Heart left ventricle (tissue), 16 donors: Measurements from ENCODE around the gene BARX1. TPM values are rescaled to one million over a fixed set of nuclear protein-coding genes. Genes with fewer than 3 reads are reported as not detected.

Experiments
- ATAC-seq, 4 donors: fragments of 200-7000 bp; cut with Tn5 transposase; one replicate each; pipeline ENCODE4 v1.9.1; 2020 to 2022; ENCODE audit warnings: moderate library complexity in 4 of 4, mild to moderate bottlenecking in 3 of 4, moderate number of reproducible peaks in 1 of 4
- DNase-seq, 5 donors: peaks; one replicate each; pipeline ENCODE4 v3.0.0-alpha.2; 2020
- H3K27ac ChIP-seq, 12 donors: fragments of 200-600 bp; sonication (generic) in 4 of 12; one replicate each; pipeline versions ENCODE4 v1.5.0 to v1.8.0; 2016 to 2022; ENCODE audit warnings: mild to moderate bottlenecking in 2 of 12
- H3K27me3 ChIP-seq, 9 donors: fragments of 200-600 bp; sonication (generic) in 2 of 9; one replicate each; pipeline versions ENCODE4 v1.5.1 to v1.8.0; 2016 to 2022; ENCODE audit warnings: mild to moderate bottlenecking in 3 of 9
- H3K36me3 ChIP-seq, 9 donors: fragments of 200-600 bp; sonication (generic) in 2 of 9; one replicate each; pipeline versions ENCODE4 v1.5.0 to v1.8.0; 2018 to 2022; ENCODE audit warnings: mild to moderate bottlenecking in 2 of 9
- H3K4me1 ChIP-seq, 12 donors: fragments of 200-600 bp; sonication (generic) in 4 of 12; one replicate each; pipeline versions ENCODE4 v1.5.0 to v1.8.0; 2016 to 2022; ENCODE audit warnings: mild to moderate bottlenecking in 3 of 12
- H3K4me3 ChIP-seq, 12 donors: fragments of 200-600 bp; sonication (generic) in 4 of 12; one replicate each; pipeline versions ENCODE4 v1.5.0 to v1.8.0; 2017 to 2022; ENCODE audit warnings: mild to moderate bottlenecking in 9 of 12, moderate library complexity in 4 of 12
- H3K9me3 ChIP-seq, 12 donors: fragments of 200-600 bp; sonication (generic) in 4 of 12; one replicate each; pipeline versions ENCODE4 v1.5.0 to v1.8.0; 2016 to 2022; ENCODE audit warnings: mild to moderate bottlenecking in 1 of 12
- POLR2A ChIP-seq, 2 donors: fragments of 450-650 bp; IDR thresholded peaks; one replicate each; pipeline ENCODE4 v1.6.1; 2017; ENCODE audit warnings: antibody characterized with exemption in 2 of 2, mild to moderate bottlenecking in 2 of 2, moderate library complexity in 2 of 2
- WGBS, 4 donors: extraction: QIAGEN DNeasy Blood & Tissue Kit in 2 of 4; methylation state at CpG; one replicate each; pipeline versions ENCODE4 v1.1.5 to v1.1.7; 2013 to 2018; 5-methylcytosine and 5-hydroxymethylcytosine counted together
- intact Hi-C, 10 donors: fragments of 100-400 bp; cut with DNase I; formaldehyde crosslinking; loops; one replicate each; pipeline versions ENCODE4 v1.11.1 to v1.14.2; 2022
- polyA plus RNA-seq, 2 donors: library from polyadenylated mRNA; stranded (reverse); fragments of 200-250 nt; gene quantifications; one replicate each; pipeline ENCODE4 v1.2.3, GENCODE V29; 2013
- total RNA-seq, 9 donors: library from RNA; depleted of rRNA in 2 of 9; stranded (reverse); fragments of >200 nt in 2 of 9; fragmentation: NEBNext Ultra II Directional in 3 of 9; extraction: Animal tissue kit (Norgen Biotek cat#: 25700) in 3 of 9; gene quantifications; one replicate each; pipeline versions ENCODE4 v1.1.0 to v1.2.4, GENCODE V29; 2016 to 2023
- TF ChIP-seq, protein P1 (sequence below), 12 donors: fragments of 200-600 bp; sonication (generic) in 4 of 12; IDR thresholded peaks; one replicate each; pipeline versions ENCODE4 v1.5.0 to v1.8.0; 2018 to 2022; ENCODE audit warnings: antibody characterized with exemption in 12 of 12, mild to moderate bottlenecking in 5 of 12
- donor health status: ischemic (EF 13 %, LVEDD 7.1; RV severe dilation, severe dysfunction).
- donor health status: healthy with polysubstance abuse.
- donor health status: DM: no; HTN: yes; CAD: no.
- donor health status: DM: no; HTN: no; CAD: no.
- donor health status: ischemic (EF 25% LVEDD 6.9; RV normal size, moderate dysfunction).
- donor health status: ischemic (EF 25% LVEDD 5.7; RV mildly dilated, moderate dysfunction).
- donor health status: healthy.
- donor health status: DM: yes; HTN: yes; CAD: no.
- donor health status: ischemic (EF 35%, LVEDD 5.7; RV mildly dilated, moderate dysfunction).
- donor health status: nonischemic (EF 11% LVEDD 7.7; RV severe dilation, severe dysfunction).
- donor health status: DM: yes; HTN: yes; CAD: no.
- donor health status: PGD.
- donor health status: ischemic (EF 29% LVEDD 5.4; RV normal size, mild dysfunction).
- donor health status: nonischemic (EF 23%, LVEDD 6.1; RV moderate dilation, normal function).

BARX1 gene
- total and polyA plus RNA-seq, 11 donors: not detected

DNA sequence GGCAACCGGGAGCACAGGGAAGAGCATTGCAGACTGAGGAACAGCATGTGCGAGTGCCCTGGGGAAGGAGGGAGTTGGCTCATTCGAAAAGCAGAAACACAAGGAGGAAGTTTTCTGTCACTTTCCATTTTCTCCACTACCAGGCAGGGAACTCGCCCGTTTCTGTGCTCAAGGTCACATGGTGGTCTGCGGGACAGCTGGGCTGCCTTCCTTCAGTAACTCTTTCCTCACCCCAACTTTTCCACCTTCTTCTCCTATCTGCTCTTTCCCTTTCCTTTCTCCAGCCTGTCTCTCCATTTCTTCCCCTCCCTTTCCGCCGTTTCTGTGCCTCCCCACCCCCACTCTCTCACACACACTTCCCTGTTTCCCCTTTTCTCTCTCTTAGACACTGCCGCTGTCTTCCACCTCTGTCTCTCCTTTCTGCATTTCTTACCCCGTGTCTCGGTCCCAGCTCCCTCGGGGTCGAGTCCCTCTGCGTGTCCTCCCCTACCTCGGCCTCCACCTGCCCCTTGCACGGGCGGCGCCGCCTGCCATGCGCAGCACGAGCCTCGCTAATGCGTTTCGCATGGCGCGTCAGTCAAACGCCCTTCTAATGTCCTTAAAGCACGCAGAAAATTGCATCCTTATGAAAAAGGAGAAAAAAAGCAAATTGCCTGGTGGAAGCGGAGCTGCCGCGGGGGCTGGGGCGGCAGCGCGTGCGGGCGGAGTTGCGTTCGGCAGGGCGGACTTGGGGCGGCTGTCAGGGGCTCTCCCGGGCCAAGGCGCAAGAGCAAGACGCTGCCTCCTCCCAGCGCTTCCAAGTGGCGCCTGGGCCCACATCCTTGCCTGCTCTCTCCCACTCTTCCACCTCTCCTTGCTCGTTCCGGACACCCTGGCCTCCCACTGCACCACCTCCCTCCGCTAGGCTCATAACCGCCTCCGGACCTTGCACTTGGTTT, 9.5 kb downstream of the BARX1 start:
- no peaks in the 10 kb centered on the region for H3K9me3 ChIP-seq
- peak in 1 of 5 donors; percentile 61 for DNase-seq
- H3K27ac ChIP-seq: no peak overlapping the region
- TF ChIP-seq, protein P1, sequence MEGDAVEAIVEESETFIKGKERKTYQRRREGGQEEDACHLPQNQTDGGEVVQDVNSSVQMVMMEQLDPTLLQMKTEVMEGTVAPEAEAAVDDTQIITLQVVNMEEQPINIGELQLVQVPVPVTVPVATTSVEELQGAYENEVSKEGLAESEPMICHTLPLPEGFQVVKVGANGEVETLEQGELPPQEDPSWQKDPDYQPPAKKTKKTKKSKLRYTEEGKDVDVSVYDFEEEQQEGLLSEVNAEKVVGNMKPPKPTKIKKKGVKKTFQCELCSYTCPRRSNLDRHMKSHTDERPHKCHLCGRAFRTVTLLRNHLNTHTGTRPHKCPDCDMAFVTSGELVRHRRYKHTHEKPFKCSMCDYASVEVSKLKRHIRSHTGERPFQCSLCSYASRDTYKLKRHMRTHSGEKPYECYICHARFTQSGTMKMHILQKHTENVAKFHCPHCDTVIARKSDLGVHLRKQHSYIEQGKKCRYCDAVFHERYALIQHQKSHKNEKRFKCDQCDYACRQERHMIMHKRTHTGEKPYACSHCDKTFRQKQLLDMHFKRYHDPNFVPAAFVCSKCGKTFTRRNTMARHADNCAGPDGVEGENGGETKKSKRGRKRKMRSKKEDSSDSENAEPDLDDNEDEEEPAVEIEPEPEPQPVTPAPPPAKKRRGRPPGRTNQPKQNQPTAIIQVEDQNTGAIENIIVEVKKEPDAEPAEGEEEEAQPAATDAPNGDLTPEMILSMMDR (IDR thresholded peaks at IDR 0.05): no peak
- no peak for TF ChIP-seq POLR2A (IDR thresholded peaks at IDR 0.05)
- intact Hi-C loops: loop anchor here in 1 of 10 donors (5.0 kb wide), 1 partner anchor 123 kb away; no protein-coding TSS in a partner anchor
- H3K4me3 ChIP-seq: peak overlapping the region in 9 of 12 donors; percentile 3 to 50 (median 36)
- H3K4me1 ChIP-seq: peaks cover 0 to 25% (median 6%) of the 10 kb centered on the region in 12 donors
- H3K27me3 ChIP-seq: peaks cover 40 to 99% (median 81%) of the 10 kb centered on the region in 9 donors
- no peaks in the 10 kb centered on the region for H3K36me3 ChIP-seq
- 1 to 3% (median 2%) methylated on average over 43 to 50 of the region's 50 CpGs for WGBS, 4 donors
- ATAC-seq: peak in 2 of 4 donors; percentile 8 to 24

- ATAC-seq: no peak
- TF ChIP-seq POLR2A (IDR thresholded peaks at IDR 0.05): no peak
- TF ChIP-seq, protein P1 (IDR thresholded peaks at IDR 0.05): no peak
- Histone ChIP-seq H3K4me3 (no peak overlapping the region), H3K27me3 (peaks cover 29 to 95% (median 67%) of the 10 kb centered on the region in 9 donors), H3K4me1 (peaks cover 0 to 19% (median 4%) of the 10 kb centered on the region in 12 donors), H3K36me3 (no peaks in the 10 kb centered on the region), H3K9me3 (no peaks in the 10 kb centered on the region), H3K27ac (no peak overlapping the region)
- intact Hi-C loops: no loop called here
- DNase-seq: peak in 1 of 5 donors; percentile 30
- WGBS, 4 donors: 43 to 71% (median 55%) methylated on average over 4 of the region's 4 CpGs
Observed at GRCh38 chr9:93944011-93944410, 11.1 kb downstream of the BARX1 start.

DNA sequence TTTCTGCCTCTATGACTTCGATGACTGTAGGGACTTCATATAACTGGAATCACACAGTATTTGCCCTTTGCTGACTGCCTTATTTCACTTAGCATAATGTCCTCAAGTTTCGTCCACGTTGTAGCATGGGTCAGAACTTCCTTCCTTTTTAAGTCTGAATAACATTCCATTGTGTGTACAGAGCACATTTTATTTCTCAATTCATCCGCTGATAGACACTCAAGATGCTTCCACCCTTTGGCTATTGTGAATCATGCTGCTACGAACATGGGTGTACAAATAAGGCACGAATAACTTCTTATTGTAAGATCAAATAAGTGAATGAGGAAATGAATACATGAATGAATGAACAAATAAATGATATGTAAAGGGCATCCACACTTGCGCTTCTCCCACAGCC, 13.0 kb downstream of the BARX1 start:
- no peak overlapping the region for H3K27ac ChIP-seq
- no peak for TF ChIP-seq POLR2A (IDR thresholded peaks at IDR 0.05)
- TF ChIP-seq, protein P1 (IDR thresholded peaks at IDR 0.05): no peak
- H3K4me3 ChIP-seq: no peak overlapping the region
- peaks cover 0 to 10% (median 0%) of the 10 kb centered on the region in 12 donors for H3K4me1 ChIP-seq
- DNase-seq: no peak
- 57 to 63% (median 60%) methylated on average over 7 of the region's 7 CpGs for WGBS, 4 donors
- intact Hi-C loops: no loop called here
- ATAC-seq: no peak
- H3K9me3 ChIP-seq: no peaks in the 10 kb centered on the region
- H3K36me3 ChIP-seq: no peaks in the 10 kb centered on the region
- peaks cover 16 to 88% (median 59%) of the 10 kb centered on the region in 9 donors for H3K27me3 ChIP-seq

GRCh38 chr9:93941493-93941892, 13.7 kb downstream of the BARX1 start:
- Histone ChIP-seq H3K36me3 (no peaks in the 10 kb centered on the region), H3K4me3 (no peak overlapping the region), H3K27me3 (peaks cover 16 to 85% (median 55%) of the 10 kb centered on the region in 9 donors), H3K4me1 (peaks cover 0 to 10% (median 0%) of the 10 kb centered on the region in 12 donors), H3K9me3 (no peaks in the 10 kb centered on the region), H3K27ac (no peak overlapping the region)
- no peak for DNase-seq
- no peak for ATAC-seq
- TF ChIP-seq, protein P1 (IDR thresholded peaks at IDR 0.05): no peak
- TF ChIP-seq POLR2A (IDR thresholded peaks at IDR 0.05): no peak
- 60 to 68% (median 67%) methylated on average over 2 of the region's 2 CpGs for WGBS, 4 donors
- intact Hi-C loops: no loop called here
